ENCODE results near the gene MTRFR. TPM values are rescaled to one million over a fixed set of nuclear protein-coding genes. Genes with fewer than 3 reads are reported as not detected.

The MTRFR gene
- total RNA-seq, 1 donor from 2014 or later = 10.3 TPM

Other genes with a start within 250 kb of the MTRFR start
- gene PITPNM2, start 82.3 kb upstream of the MTRFR start, total RNA-seq = 24.7 TPM
- 22.9 TPM for gene MPHOSPH9, start 295 bp upstream of the MTRFR start, total RNA-seq
- gene CDK2AP1, start 38.4 kb downstream of the MTRFR start, total RNA-seq = 80.8 TPM
- gene SBNO1, start 131.4 kb downstream of the MTRFR start, total RNA-seq = 32.3 TPM
- 41.5 TPM for gene KMT5A, start 150.7 kb downstream of the MTRFR start, total RNA-seq
- 5.3 TPM for gene RILPL2, start 203.2 kb downstream of the MTRFR start, total RNA-seq
- gene SNRNP35, start 224.7 kb downstream of the MTRFR start, total RNA-seq = 26.9 TPM